Anterior cingulate cortex (tissue), 58 donors: ENCODE data around the gene PKP4.
"Not testable (repeated sequence)": the region's sequence is repeated elsewhere in the genome, so short reads cannot be mapped to it uniquely, and the experiment has no call there.

ENCODE experiments used
- DNase-seq, 58 donors: peaks; one replicate each; lab custom pipeline; 2025; lab: John Stamatoyannopoulos, UW

The PKP4 gene

GRCh38 chr2:158670292-158670691, 213.5 kb downstream of the PKP4 start:
- DNase-seq: no peak

- peak in 11 of 58 donors; percentile 6 to 62 (median 21) for DNase-seq
Observed at GRCh38 chr2:158671360-158672245, 214.9 kb downstream of the PKP4 start.

GRCh38 chr2:158676295-158676694, 219.5 kb downstream of the PKP4 start:
- peak in 1 of 58 donors; percentile 31 for DNase-seq

GRCh38 chr2:158676696-158677095, 219.9 kb downstream of the PKP4 start:
- peak in 20 of 58 donors; percentile 3 to 55 (median 24) for DNase-seq

- no peak for DNase-seq
Observed at GRCh38 chr2:158677542-158677941, 220.8 kb downstream of the PKP4 start.

GRCh38 chr2:158681816-158682215, 225.1 kb downstream of the PKP4 start:
- no peak for DNase-seq

GRCh38 chr2:158685646-158686045, 228.9 kb downstream of the PKP4 start:
- DNase-seq: no peak

- DNase-seq: peak in 51 of 58 donors; percentile 2 to 84 (median 56)
Observed at GRCh38 chr2:158686210-158686691, 229.5 kb downstream of the PKP4 start.

- DNase-seq: no peak
Observed at GRCh38 chr2:158687315-158687714, 230.6 kb downstream of the PKP4 start.

GRCh38 chr2:158688721-158689120, 232.0 kb downstream of the PKP4 start:
- DNase-seq: no peak

GRCh38 chr2:158689391-158689790, 232.6 kb downstream of the PKP4 start:
- DNase-seq: no peak

GRCh38 chr2:158690823-158691222, 234.1 kb downstream of the PKP4 start:
- DNase-seq: no peak

- no peak for DNase-seq
Observed at GRCh38 chr2:158691619-158692018, 234.9 kb downstream of the PKP4 start.

GRCh38 chr2:158692372-158693103, 235.8 kb downstream of the PKP4 start:
- no peak for DNase-seq

- no peak for DNase-seq
Observed at GRCh38 chr2:158693476-158693875, 236.7 kb downstream of the PKP4 start.

- DNase-seq: no peak
Observed at GRCh38 chr2:158695305-158695704, 238.6 kb downstream of the PKP4 start.

GRCh38 chr2:158695744-158696143, 239.0 kb downstream of the PKP4 start:
- DNase-seq: not testable (repeated sequence)

- no peak for DNase-seq
Observed at GRCh38 chr2:158699323-158699722, 242.6 kb downstream of the PKP4 start.

GRCh38 chr2:158701101-158701500, 244.3 kb downstream of the PKP4 start:
- DNase-seq: no peak

- DNase-seq: no peak
Observed at GRCh38 chr2:158702740-158703139, 246.0 kb downstream of the PKP4 start.

GRCh38 chr2:158704724-158705465, 248.1 kb downstream of the PKP4 start:
- not testable (repeated sequence) for DNase-seq
